Frontal cortex (tissue), 4 donors: ENCODE results near the gene ZCCHC24. TPM values are rescaled to one million over a fixed set of nuclear protein-coding genes. Genes with fewer than 3 reads are reported as not detected.

Source experiments
- DNase-seq, 2 donors: peaks; one replicate each; pipeline ENCODE4 v3.0.0; 2012; ENCODE audit warnings: low spot score in 2 of 2
- FAIRE-seq: peaks from 2 replicates; lab custom pipeline; 2012; peaks lifted over from hg19 to GRCh38; lab: Jason Lieb, UNC
- total RNA-seq: library from RNA; depleted of rRNA; stranded (reverse); fragments of >200 nt; gene quantifications from one replicate; pipeline ENCODE4 v1.2.3, GENCODE V29; 2014
- donor health status: control.
- donor health status: control.
- donor health status: control.

The ZCCHC24 gene
- total RNA-seq, 1 donor from 2014 or later, result 4.1 TPM

- DNase-seq (no peak), FAIRE-seq (no peak)
Measured at GRCh38 chr10:79473496-79474095, 28.2 kb upstream of the ZCCHC24 start.

DNA sequence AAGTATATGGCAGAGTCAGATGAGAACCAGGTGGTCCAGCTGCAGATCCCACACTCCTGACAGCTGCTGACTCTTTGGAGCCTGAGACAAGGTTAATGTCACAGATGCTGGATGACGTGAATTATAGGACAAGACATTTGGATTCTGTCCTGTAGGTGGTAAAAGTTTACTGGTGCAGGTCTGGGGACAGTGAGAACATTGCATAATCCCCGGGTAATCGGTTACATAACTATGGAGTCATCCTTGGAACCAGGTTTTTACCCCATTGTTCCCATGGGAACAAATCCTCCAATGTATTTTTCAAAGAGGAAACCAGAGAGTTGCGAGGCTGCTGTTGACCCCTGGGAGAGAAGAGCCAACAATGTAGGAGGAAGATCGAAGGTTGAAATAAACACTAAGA lies 27.5 kb upstream of the ZCCHC24 start:
- DNase-seq, result no peak
- no peak for FAIRE-seq

GRCh38 chr10:79472449-79472848 lies 27.0 kb upstream of the ZCCHC24 start:
- FAIRE-seq (no peak), DNase-seq (no peak)

DNA sequence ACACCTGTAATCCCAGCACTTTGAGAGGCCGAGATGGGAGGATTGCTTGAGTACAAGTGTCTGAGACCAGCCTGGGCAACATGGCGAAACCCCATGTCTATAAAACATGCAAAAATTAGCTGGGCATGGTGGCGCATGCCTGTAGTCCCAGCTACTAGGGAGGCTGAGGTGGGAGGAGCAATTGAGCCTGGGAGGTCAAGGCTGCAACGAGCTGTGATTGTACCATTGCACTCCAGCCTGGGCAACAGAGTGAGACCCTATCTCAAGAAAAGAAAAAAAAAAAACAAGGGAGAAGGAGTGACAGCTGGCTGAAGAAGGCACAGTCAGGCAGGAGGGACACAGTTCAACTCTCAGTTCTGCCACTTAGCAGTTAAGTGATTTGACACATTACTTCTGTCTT lies 26.4 kb upstream of the ZCCHC24 start:
- DNase-seq, result no peak
- FAIRE-seq, result no peak

GRCh38 chr10:79470096-79470495 lies 24.7 kb upstream of the ZCCHC24 start:
- FAIRE-seq, result no peak

GRCh38 chr10:79468841-79469585 lies 23.6 kb upstream of the ZCCHC24 start:
- DNase-seq (no peak), FAIRE-seq (no peak)

More at GRCh38 chr10:79470096-79470495, 24.7 kb upstream of the ZCCHC24 start:
- DNase-seq, result no peak

DNA sequence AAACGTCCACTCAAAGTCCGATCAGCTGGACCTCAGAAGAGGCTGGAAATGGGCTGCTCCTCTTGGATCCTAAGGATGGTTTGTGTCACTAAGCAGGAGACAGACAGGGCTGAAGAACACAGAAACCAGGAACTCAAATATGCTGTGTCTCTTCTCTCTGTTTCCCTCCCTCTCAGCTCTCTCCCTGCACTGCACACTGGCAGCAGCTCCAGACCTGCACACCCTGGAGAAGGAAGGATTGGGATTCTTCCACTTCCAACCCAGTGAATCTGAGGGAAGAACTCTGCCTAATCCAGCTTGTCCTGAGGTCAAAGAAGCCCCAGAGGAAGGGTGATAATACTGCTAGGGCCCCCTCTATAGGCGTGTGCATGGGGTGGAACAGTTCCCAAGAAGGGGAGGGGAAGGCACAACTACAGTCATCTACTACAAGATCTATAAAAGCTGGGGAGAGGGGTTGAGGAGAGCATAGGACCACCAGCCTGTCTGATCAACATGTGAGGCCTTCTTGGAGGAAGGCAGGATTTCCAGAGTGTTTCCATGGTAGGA lies 22.7 kb upstream of the ZCCHC24 start:
- FAIRE-seq, result no peak

DNA sequence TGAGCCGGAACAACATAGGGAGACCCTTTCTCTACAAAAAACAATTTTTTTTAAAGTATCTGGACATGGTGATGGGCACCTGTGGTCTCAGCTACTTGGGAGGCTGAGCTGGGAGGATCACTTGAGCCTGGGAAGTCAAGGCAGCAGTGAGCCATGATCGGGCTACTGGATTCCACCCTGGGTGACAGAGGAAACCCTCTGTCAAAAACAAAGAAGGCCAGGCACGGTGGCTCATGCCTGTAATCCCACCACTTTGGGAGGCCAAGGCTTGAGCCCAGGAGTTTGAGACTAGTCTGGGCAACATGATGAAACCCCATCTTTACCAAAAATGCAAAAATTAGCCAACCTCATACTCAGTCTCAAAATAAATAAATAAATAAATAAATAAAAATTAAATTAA lies 19.9 kb upstream of the ZCCHC24 start:
- no peak for FAIRE-seq
- DNase-seq, result no peak

More for the DNA sequence above, 22.7 kb upstream of the ZCCHC24 start:
- DNase-seq, result no peak

GRCh38 chr10:79463578-79464496 lies 18.4 kb upstream of the ZCCHC24 start:
- DNase-seq, result no peak
- no peak for FAIRE-seq

- FAIRE-seq, result no peak
- DNase-seq, result no peak
Measured at GRCh38 chr10:79460687-79461086, 15.3 kb upstream of the ZCCHC24 start.

- DNase-seq (no peak), FAIRE-seq (no peak)
Measured at GRCh38 chr10:79459243-79459642, 13.8 kb upstream of the ZCCHC24 start.

DNA sequence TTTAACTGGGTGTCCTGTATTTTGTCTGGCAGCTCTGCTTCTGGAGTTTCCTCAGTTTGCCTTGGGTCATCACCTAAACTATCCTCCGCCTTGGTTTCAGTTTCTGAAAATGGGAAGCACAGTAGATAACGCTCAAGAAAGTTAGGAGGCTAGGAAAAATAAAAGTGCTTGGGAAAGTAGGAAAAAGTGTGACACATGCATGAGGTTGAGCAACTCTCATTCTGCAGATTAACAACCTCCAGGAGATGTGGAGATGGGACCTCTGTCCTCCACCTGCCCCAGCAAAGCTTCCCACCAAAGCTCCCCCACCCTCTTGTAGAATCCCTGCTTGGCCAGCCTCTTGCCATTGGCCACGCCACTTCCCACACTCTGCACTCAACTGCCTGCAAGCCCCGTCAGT lies 13.1 kb upstream of the ZCCHC24 start:
- FAIRE-seq (no peak), DNase-seq (no peak)

GRCh38 chr10:79457256-79457785 lies 11.9 kb upstream of the ZCCHC24 start:
- FAIRE-seq, result no peak
- DNase-seq, result no peak

- DNase-seq (no peak), FAIRE-seq (no peak)
Measured at GRCh38 chr10:79454259-79454658, 8.8 kb upstream of the ZCCHC24 start.

- no peak for DNase-seq
- FAIRE-seq, result no peak
Measured at GRCh38 chr10:79453392-79453791, 8.0 kb upstream of the ZCCHC24 start.

- DNase-seq (no peak), FAIRE-seq (no peak)
Measured at GRCh38 chr10:79452174-79452611, 6.8 kb upstream of the ZCCHC24 start.

DNA sequence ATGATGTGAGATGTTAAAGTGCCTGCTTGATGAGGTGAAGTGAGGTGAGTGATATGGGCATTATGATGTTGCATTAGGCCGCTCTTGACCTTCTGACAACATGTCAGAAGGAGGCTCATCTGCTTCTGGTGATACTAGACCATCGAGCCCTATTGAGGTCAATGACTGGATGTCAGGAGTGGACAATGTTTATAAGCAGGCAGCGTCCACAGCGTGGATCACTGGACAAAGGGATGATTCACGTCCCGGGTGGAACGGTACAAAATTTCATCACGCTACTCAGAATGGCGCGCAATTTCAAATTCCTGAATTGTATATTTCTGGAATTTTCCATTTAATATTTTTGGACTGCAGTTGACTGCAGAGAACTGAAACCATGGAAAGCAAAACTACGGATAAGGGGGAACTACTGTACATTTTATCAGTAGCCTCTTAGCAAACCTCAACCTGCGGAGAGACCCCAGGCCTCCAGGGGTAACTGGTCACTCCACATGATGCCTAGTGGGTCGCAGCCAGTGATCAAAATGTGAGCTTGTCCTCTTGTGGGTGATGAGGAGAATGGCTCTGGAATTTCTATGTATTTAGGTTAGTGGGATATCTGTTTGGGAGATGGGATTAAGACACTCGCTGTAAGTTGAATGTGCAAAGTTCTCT lies 5.7 kb upstream of the ZCCHC24 start:
- DNase-seq, result no peak
- FAIRE-seq, result no peak

DNA sequence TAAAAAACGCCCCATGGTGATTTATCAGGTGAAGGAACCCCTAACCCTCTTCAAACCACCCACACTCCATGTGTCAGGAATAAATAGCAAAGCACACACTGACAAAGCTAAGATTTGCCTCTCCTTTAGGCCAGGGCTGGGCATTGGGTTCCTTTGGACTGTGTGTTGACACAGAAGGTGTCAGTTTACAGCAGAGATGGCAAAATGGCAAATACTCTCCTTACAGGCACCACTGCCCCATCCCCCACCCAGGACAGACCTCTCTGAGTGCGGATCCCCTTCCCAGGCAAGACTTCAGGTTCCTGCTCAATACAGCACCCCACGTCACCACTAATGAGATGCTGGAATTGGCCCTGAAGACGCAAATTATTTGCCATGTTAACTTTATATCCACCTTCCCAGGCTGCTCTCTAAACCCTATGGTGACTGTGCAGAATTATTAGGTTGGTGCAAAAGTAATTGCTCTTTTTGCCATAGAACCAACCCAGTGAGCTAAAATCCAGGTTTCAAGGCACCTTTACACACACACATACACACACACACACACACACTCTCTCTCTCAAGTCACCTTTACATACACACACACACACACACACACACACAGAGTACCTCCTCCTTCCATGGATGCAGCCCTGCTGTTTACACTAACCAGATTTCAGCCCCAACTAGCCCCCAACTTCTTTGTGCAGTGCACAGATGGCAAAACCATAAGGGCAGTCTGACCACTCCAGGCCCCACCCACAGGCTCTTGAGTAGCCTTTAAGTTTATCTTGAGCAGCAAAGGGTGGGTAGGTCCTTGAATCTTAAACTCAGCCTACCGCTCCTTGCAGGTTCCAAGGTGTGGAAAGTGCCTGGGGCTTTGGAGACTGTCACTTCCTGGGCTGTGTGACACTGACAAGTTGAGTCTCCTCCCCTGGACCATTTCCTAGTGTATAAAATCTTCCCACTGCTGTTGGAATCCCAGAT lies 4.0 kb upstream of the ZCCHC24 start:
- DNase-seq, result no peak
- no peak for FAIRE-seq

DNA sequence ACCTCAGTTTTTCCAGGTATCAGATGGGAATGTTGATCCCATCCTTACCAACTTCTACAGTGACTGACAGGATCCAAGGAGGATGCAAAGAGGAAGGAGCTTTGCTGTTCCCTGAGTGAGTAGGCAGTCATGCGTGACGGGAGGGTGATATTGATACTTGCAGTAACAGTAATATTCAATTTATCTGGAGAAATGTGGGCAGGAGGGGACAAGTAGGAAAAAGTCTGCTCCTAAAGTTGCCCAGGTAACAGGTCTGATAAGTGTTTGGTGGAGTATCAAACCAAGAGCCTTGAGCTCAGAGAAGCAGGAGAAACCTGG lies 3.3 kb upstream of the ZCCHC24 start:
- no peak for FAIRE-seq
- DNase-seq, result no peak
